H9 (cell line): ENCODE results near the gene AP2M1. TPM values are rescaled to one million over a fixed set of nuclear protein-coding genes. Genes with fewer than 3 reads are reported as not detected.

Experiments
- DNase-seq: peaks from one replicate; pipeline ENCODE4 v3.0.0-alpha.2; 2017
- H2AFZ ChIP-seq: one replicate; pipeline ENCODE4 v1.6.1; 2013; ENCODE audit warnings: mild to moderate bottlenecking, low read length, control low read depth, moderate library complexity
- H2AK5ac ChIP-seq: 2 replicates; pipeline ENCODE4 v1.6.1; 2013; ENCODE audit warnings: low read length, control low read depth, mixed read lengths; ENCODE audit not compliant: insufficient read length
- H2BK120ac ChIP-seq: one replicate; pipeline ENCODE4 v1.6.1; 2013; ENCODE audit warnings: low read depth, mild to moderate bottlenecking, low read length, control low read depth, inconsistent platforms; ENCODE audit not compliant: poor library complexity, severe bottlenecking
- H2BK12ac ChIP-seq: 2 replicates; pipeline ENCODE4 v1.6.1; 2013; ENCODE audit warnings: low read length, control low read depth, mixed read lengths, low read depth; ENCODE audit not compliant: insufficient read length
- H2BK15ac ChIP-seq: 2 replicates; pipeline ENCODE4 v1.6.1; 2013; ENCODE audit warnings: low read depth, low read length, control low read depth
- H2BK20ac ChIP-seq: one replicate; pipeline ENCODE4 v1.6.1; 2013; ENCODE audit warnings: low read depth, mild to moderate bottlenecking, low read length, control low read depth, inconsistent platforms; ENCODE audit not compliant: poor library complexity, severe bottlenecking
- H2BK5ac ChIP-seq: 2 replicates; pipeline ENCODE4 v1.6.1; 2013; ENCODE audit warnings: low read length, control low read depth, mixed read lengths; ENCODE audit not compliant: insufficient read length
- H3K14ac ChIP-seq: 2 replicates; pipeline ENCODE4 v1.6.1; 2013; ENCODE audit warnings: low read length, control low read depth; ENCODE audit not compliant: insufficient read depth
- H3K18ac ChIP-seq: 2 replicates; pipeline ENCODE4 v1.6.1; 2013; ENCODE audit warnings: low read depth, mild to moderate bottlenecking, mixed read lengths, low read length, control low read depth; ENCODE audit not compliant: insufficient read length
- H3K23ac ChIP-seq: 2 replicates; pipeline ENCODE4 v1.6.1; 2013; ENCODE audit warnings: low read length, control low read depth, mixed read lengths, low read depth; ENCODE audit not compliant: insufficient read length
- H3K23me2 ChIP-seq: 2 replicates; pipeline ENCODE4 v1.6.1; 2013; ENCODE audit warnings: low read depth, mild to moderate bottlenecking, mixed read lengths, low read length, control low read depth; ENCODE audit not compliant: insufficient read length, poor library complexity, severe bottlenecking
- H3K27ac ChIP-seq: 2 replicates; pipeline ENCODE4 v1.5.1; 2013; ENCODE audit warnings: low read length, control low read depth, mixed read lengths, low read depth; ENCODE audit not compliant: insufficient read length
- H3K27me3 ChIP-seq: 2 replicates; pipeline ENCODE4 v1.6.1; 2013; ENCODE audit warnings: low read length, control low read depth, inconsistent platforms; ENCODE audit not compliant: insufficient read depth
- H3K4ac ChIP-seq: 2 replicates; pipeline ENCODE4 v1.6.1; 2013; ENCODE audit warnings: low read depth, mild to moderate bottlenecking, control low read depth, inconsistent platforms, low read length, moderate library complexity
- H3K4me1 ChIP-seq: 2 replicates; pipeline ENCODE4 v1.6.1; 2013; ENCODE audit warnings: low read length, control low read depth, inconsistent platforms; ENCODE audit not compliant: insufficient read depth
- H3K4me2 ChIP-seq: 2 replicates; pipeline ENCODE4 v1.6.1; 2013; ENCODE audit warnings: low read length, control low read depth, mixed read lengths; ENCODE audit not compliant: insufficient read length, insufficient read depth
- H3K56ac ChIP-seq: 2 replicates; pipeline ENCODE4 v1.6.1; 2013; ENCODE audit warnings: low read depth, mild to moderate bottlenecking, mixed read lengths, low read length, control low read depth; ENCODE audit not compliant: insufficient read length
- H3K79me1 ChIP-seq: 2 replicates; pipeline ENCODE4 v1.6.1; 2013; ENCODE audit warnings: low read depth, mild to moderate bottlenecking, moderate library complexity, low read length, control low read depth, inconsistent platforms; ENCODE audit not compliant: insufficient read depth, poor library complexity, severe bottlenecking
- H3K79me2 ChIP-seq: 2 replicates; pipeline ENCODE4 v1.6.1; 2013; ENCODE audit warnings: low read length, control low read depth, inconsistent platforms; ENCODE audit not compliant: insufficient read depth
- H3K9ac ChIP-seq: 2 replicates; pipeline ENCODE4 v1.6.1; 2013; ENCODE audit warnings: low read length, control low read depth, mixed read lengths; ENCODE audit not compliant: insufficient read length; ENCODE audit errors: extremely low read depth
- H3K9me3 ChIP-seq: one replicate; pipeline ENCODE4 v1.6.1; 2013; ENCODE audit warnings: low read depth, low read length, inconsistent platforms; ENCODE audit not compliant: control insufficient read depth
- H3T11ph ChIP-seq: one replicate; pipeline ENCODE4 v1.6.1; 2013; ENCODE audit warnings: mild to moderate bottlenecking, low read length, control low read depth, inconsistent platforms
- H4K20me1 ChIP-seq: one replicate; pipeline ENCODE4 v1.6.1; 2013; ENCODE audit not compliant: control insufficient read depth, insufficient read length, insufficient read depth
- H4K5ac ChIP-seq: 2 replicates; pipeline ENCODE4 v1.6.1; 2013; ENCODE audit warnings: low read depth, mild to moderate bottlenecking, mixed read lengths, low read length, control low read depth; ENCODE audit not compliant: insufficient read length
- H4K8ac ChIP-seq: replicated peaks from 2 replicates; pipeline ENCODE4 v1.6.1; 2013; ENCODE audit warnings: low read length, control low read depth, mixed read lengths, low read depth; ENCODE audit not compliant: insufficient read length
- H4K91ac ChIP-seq: 2 replicates; pipeline ENCODE4 v1.6.1; 2013; ENCODE audit warnings: low read depth, mild to moderate bottlenecking, moderate library complexity, mixed read lengths, low read length, control low read depth; ENCODE audit not compliant: insufficient read length
- H3K27ac Mint-ChIP-seq, 3 experiments: 2 replicates in 2 of 3; 3 replicates in 1 of 3; pipeline ENCODE4 v1.8.0; 2020 to 2021; ENCODE audit warnings: mixed read lengths in 3 of 3, mild to moderate bottlenecking in 1 of 3, moderate library complexity in 1 of 3
- H3K27me3 Mint-ChIP-seq: 2 replicates; pipeline ENCODE4 v1.8.0; 2021; ENCODE audit warnings: low read depth, mild to moderate bottlenecking, moderate library complexity, mixed read lengths
- H3K36me3 Mint-ChIP-seq, 3 experiments: 2 replicates in 2 of 3; 3 replicates in 1 of 3; pipeline ENCODE4 v1.8.0; 2020 to 2021; ENCODE audit warnings: low read depth in 3 of 3, mixed read lengths in 3 of 3; ENCODE audit not compliant: insufficient read depth in 1 of 3
- H3K4me1 Mint-ChIP-seq, 2 experiments: 2 replicates each; pipeline ENCODE4 v1.8.0; 2020; ENCODE audit warnings: mixed read lengths in 2 of 2
- H3K4me3 Mint-ChIP-seq, 2 experiments: 2 replicates in 1 of 2; 3 replicates in 1 of 2; pipeline ENCODE4 v1.8.0; 2020 to 2021; ENCODE audit warnings: mild to moderate bottlenecking in 2 of 2, mixed read lengths in 2 of 2, moderate library complexity in 1 of 2
- H3K9me3 Mint-ChIP-seq, 2 experiments: 2 replicates in 1 of 2; 3 replicates in 1 of 2; pipeline ENCODE4 v1.8.0; 2020; ENCODE audit warnings: mild to moderate bottlenecking in 2 of 2, mixed read lengths in 2 of 2, moderate library complexity in 1 of 2
- CTCF ChIP-seq: fragments of 200-600 bp; sonication (generic); conservative IDR thresholded peaks from 3 replicates; pipeline ENCODE4 v1.8.0; 2021; ENCODE audit warnings: antibody characterized with exemption, mild to moderate bottlenecking
- WGBS: extraction: QIAGEN DNeasy Blood & Tissue Kit; methylation state at CpG from one replicate; pipeline ENCODE4 v1.1.7; 2013; ENCODE audit warnings: missing lambda C conversion rate, low lambda C conversion rate, mixed read lengths; ENCODE audit not compliant: insufficient read length; ENCODE audit errors: extremely low coverage; 5-methylcytosine and 5-hydroxymethylcytosine counted together
- total RNA-seq: library from RNA; stranded (reverse); gene quantifications from 2 replicates; pipeline ENCODE4 v1.2.1, GENCODE V29; 2021

The AP2M1 gene
- total RNA-seq, 1 experiment from 2014 or later, result 443 TPM

GRCh38 chr3:184229394-184230080, 54.9 kb downstream of the AP2M1 start, which contains the start of gene VWA5B2:
TSS of gene VWA5B2 (plus strand) at chr3:184229585. CDS start at chr3:184230529, 944 bp downstream.
- H3K27ac ChIP-seq, result no peak within 1 kb of the TSS
- no peak within 1 kb of the TSS for H2BK20ac ChIP-seq
- WGBS, result no CpG with 5 or more reads among the region's 66 CpGs
- no peaks in the 10 kb centered on the region for H4K20me1 ChIP-seq
- H3K14ac ChIP-seq, result no peak within 1 kb of the TSS
- H2BK15ac ChIP-seq, result no peak within 1 kb of the TSS
- peaks cover 37% of the 10 kb centered on the region for H3K27me3 ChIP-seq
- no peak within 1 kb of the TSS for H2BK5ac ChIP-seq
- peak within 1 kb of the TSS; percentile 65 for H3K4me2 ChIP-seq
- TF ChIP-seq CTCF, result peak; percentile 46
- no peak within 1 kb of the TSS for H2AK5ac ChIP-seq
- no peak within 1 kb of the TSS for H4K8ac ChIP-seq
- peaks cover 2 to 6% of the 10 kb centered on the region in 2 experiments for H3K4me1 Mint-ChIP-seq
- H3K36me3 Mint-ChIP-seq, result no peaks in the 10 kb centered on the region
- H3K9ac ChIP-seq, result no peak within 1 kb of the TSS
- H3K56ac ChIP-seq, result no peak within 1 kb of the TSS
- H3K4me3 Mint-ChIP-seq, result peak within 1 kb of the TSS; percentile 65 to 77
- no peaks in the 10 kb centered on the region for H3K79me2 ChIP-seq
- H2BK12ac ChIP-seq, result no peak within 1 kb of the TSS
- H3K27me3 Mint-ChIP-seq, result peaks cover 77% of the 10 kb centered on the region
- peak; percentile 82 for DNase-seq
- H3K18ac ChIP-seq, result no peak within 1 kb of the TSS
- H2BK120ac ChIP-seq, result no peak within 1 kb of the TSS
- no peak within 1 kb of the TSS for H3T11ph ChIP-seq
- no peak within 1 kb of the TSS for H4K91ac ChIP-seq
- no peak within 1 kb of the TSS for H3K27ac Mint-ChIP-seq
- no peaks in the 10 kb centered on the region for H3K79me1 ChIP-seq
- no peaks in the 10 kb centered on the region for H3K4me1 ChIP-seq
- no peak within 1 kb of the TSS for H4K5ac ChIP-seq
- no peak within 1 kb of the TSS for H3K4ac ChIP-seq
- no peaks in the 10 kb centered on the region for H3K9me3 ChIP-seq
- H2AFZ ChIP-seq, result no peak within 1 kb of the TSS
- H3K23ac ChIP-seq, result no peak within 1 kb of the TSS
- no peaks in the 10 kb centered on the region for H3K9me3 Mint-ChIP-seq
- H3K23me2 ChIP-seq, result peaks cover 15% of the 10 kb centered on the region
